ENCODE data around the gene SKA1.
A peak's percentile ranks its signal among the peaks of the same experiment; 100 is the strongest.
"Not testable (repeated sequence)": the region's sequence is repeated elsewhere in the genome, so short reads cannot be mapped to it uniquely, and the experiment has no call there.

Gene SKA1

DNA sequence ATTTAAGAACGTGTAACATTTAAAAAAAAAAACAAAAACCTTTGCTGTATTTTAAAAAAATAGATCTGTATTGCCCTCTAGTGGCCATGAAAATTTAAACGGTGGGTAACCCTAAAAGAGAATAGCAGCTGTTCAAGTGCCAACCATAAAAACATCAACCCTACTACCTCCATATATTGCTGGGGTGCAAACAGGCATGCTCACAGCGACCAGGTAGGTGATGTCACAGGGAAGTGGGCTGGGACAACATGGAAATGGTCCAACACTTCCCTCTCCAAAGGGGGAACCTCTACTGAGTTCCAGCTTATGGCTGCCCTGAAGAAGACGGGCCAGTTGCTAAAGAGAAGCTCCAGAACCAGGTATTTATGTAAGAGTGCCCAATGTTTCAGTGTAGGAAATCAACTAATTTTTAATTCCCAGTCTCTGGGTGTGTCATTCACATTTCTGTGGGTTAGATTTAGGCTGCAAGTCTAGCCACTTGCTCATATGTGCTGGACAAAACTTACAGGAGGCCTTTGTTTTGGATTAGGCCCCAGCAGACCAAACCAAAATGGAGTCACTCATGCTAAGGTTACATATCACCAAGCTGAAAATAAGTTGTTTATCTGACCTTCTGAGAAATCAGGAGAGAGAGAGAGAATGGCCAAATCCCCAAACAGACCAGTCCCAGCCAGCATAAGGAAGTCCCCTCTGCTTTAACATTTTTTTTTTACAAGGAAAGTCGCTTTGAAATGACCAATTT, 54.5 kb downstream of the SKA1 start:
- no peak for TF ChIP-seq ELF4 (IDR thresholded peaks at IDR 0.05)
- no peak for TF ChIP-seq FOXA1 (IDR thresholded peaks at IDR 0.05)
- TF ChIP-seq HDGF (IDR thresholded peaks at IDR 0.05; ENCODE audit: borderline replicate concordance), result no peak
- no peak for TF ChIP-seq FOXM1 (IDR thresholded peaks at IDR 0.05; ENCODE audit: borderline replicate concordance)
- TF ChIP-seq FOXK2 (IDR thresholded peaks at IDR 0.05), result no peak
- no peak for TF ChIP-seq NFRKB (IDR thresholded peaks at IDR 0.05)
- TF ChIP-seq ZNF384 (IDR thresholded peaks at IDR 0.05), result no peak
- TF ChIP-seq LEF1 (IDR thresholded peaks at IDR 0.05; ENCODE audit: borderline replicate concordance), result no peak
- TF ChIP-seq, protein P1, sequence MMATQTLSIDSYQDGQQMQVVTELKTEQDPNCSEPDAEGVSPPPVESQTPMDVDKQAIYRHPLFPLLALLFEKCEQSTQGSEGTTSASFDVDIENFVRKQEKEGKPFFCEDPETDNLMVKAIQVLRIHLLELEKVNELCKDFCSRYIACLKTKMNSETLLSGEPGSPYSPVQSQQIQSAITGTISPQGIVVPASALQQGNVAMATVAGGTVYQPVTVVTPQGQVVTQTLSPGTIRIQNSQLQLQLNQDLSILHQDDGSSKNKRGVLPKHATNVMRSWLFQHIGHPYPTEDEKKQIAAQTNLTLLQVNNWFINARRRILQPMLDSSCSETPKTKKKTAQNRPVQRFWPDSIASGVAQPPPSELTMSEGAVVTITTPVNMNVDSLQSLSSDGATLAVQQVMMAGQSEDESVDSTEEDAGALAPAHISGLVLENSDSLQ (IDR thresholded peaks at IDR 0.05), result no peak
- TF ChIP-seq L3MBTL2 (conservative IDR thresholded peaks at IDR 0.05), result no peak
- no peak for TF ChIP-seq ARNT (IDR thresholded peaks at IDR 0.05)
- no peak for TF ChIP-seq TARDBP (IDR thresholded peaks at IDR 0.05)
- no peak for TF ChIP-seq BHLHE40 (IDR thresholded peaks at IDR 0.05; ENCODE audit: borderline replicate concordance)
- no peak for TF ChIP-seq SP1 (IDR thresholded peaks at IDR 0.05)
- TF ChIP-seq SUZ12 (IDR thresholded peaks at IDR 0.05), result no peak
- no peak for TF ChIP-seq CTBP1 (IDR thresholded peaks at IDR 0.05; ENCODE audit: borderline replicate concordance)
- ChIA-PET CTCF (interaction anchor here (0.5 to 1.5 kb wide), 9 partner anchors 10 to 915 kb away, joined by 3 to 6 read pairs (median 3); no protein-coding TSS in a partner anchor), POLR2A (no interaction called here)
- DNase-seq (ENCODE audit: extremely low spot score), result peak; percentile 6

DNA sequence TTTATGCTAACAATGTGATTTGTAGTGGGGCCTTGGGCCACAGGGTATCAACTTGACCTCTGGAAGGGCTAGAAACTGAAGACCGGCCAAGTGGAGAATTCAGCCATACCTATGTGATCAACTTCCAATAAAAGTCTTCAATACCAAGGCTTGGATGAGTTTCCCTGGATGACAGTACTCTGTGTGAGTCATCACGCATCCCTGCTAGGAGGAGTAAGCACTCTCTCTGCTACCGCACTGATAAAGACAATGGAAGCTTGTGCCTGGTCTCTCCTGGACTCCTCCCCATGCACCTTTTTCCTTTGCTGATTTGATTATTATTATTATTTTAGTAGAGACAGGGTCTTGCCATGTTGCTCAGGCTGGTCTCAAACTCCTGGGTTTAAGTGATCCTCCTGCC, 58.1 kb downstream of the SKA1 start:
- no peak for DNase-seq (ENCODE audit: extremely low spot score)
- POLR2A ChIA-PET, result no interaction called here
- TF ChIP-seq NFRKB (IDR thresholded peaks at IDR 0.05), result no peak
- no peak for TF ChIP-seq SP1 (IDR thresholded peaks at IDR 0.05)
- TF ChIP-seq ARNT (IDR thresholded peaks at IDR 0.05), result no peak
- no peak for TF ChIP-seq FOXK2 (IDR thresholded peaks at IDR 0.05)
- TF ChIP-seq HDGF (IDR thresholded peaks at IDR 0.05; ENCODE audit: borderline replicate concordance), result no peak
- no peak for TF ChIP-seq FOXA1 (IDR thresholded peaks at IDR 0.05)
- TF ChIP-seq CTBP1 (IDR thresholded peaks at IDR 0.05; ENCODE audit: borderline replicate concordance), result no peak
- TF ChIP-seq FOXM1 (IDR thresholded peaks at IDR 0.05; ENCODE audit: borderline replicate concordance), result no peak
- no peak for TF ChIP-seq LEF1 (IDR thresholded peaks at IDR 0.05; ENCODE audit: borderline replicate concordance)
- TF ChIP-seq, protein P1 (IDR thresholded peaks at IDR 0.05), result no peak
- no peak for TF ChIP-seq ELF4 (IDR thresholded peaks at IDR 0.05)
- no peak for TF ChIP-seq L3MBTL2 (conservative IDR thresholded peaks at IDR 0.05)
- no peak for TF ChIP-seq SUZ12 (IDR thresholded peaks at IDR 0.05)
- TF ChIP-seq ZNF384 (IDR thresholded peaks at IDR 0.05), result no peak
- CTCF ChIA-PET, result no interaction called here

DNA sequence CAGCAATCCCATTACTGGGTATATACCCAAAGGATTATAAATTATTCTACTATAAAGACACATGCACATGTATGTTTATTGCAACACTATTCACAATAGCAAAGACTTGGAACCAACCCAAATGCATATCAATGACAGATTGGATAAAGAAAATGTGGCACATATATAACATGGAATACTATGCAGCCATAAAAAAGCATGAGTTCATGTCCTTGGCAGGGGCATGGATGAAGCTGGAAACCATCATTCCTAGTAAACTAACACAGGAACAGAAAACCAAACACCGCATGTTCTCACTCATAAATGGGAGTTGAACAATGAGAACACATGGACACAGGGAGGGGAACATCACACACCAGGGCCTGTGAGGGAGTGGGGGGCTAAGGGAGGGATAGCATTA, 61.9 kb downstream of the SKA1 start:
- POLR2A ChIA-PET; DNase-seq (ENCODE audit: extremely low spot score); CTCF ChIA-PET: not testable (repeated sequence)

DNA sequence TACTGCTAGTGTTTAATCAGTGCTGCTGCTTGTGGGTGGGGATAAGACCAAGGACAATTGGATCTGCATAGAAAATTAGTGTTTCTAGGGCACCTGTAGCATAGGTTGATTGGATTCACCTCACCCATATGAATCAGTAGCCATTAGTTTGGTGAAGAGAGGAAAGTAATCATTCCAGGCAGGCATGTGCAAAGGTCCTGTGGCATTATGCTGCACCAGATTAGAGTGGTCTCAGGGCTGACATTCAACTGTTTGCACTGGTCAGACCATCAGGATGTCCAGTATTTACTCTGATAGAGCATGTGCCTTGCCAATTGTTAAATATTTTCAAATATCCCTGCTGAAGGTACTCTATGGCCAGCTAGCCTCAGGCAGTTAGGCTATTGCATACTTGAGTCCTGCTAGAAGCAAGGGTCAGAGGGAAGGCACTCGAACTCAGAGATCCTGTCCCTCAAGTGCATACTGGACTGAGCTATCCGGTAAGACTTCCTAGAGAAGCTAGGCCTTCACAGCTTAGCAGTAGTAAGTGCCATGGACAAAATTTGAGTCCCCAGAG, 64.7 kb downstream of the SKA1 start:
- ChIA-PET CTCF (no interaction called here), POLR2A (no interaction called here)
- TF ChIP-seq LEF1 (IDR thresholded peaks at IDR 0.05; ENCODE audit: borderline replicate concordance), result no peak
- no peak for TF ChIP-seq HDGF (IDR thresholded peaks at IDR 0.05; ENCODE audit: borderline replicate concordance)
- no peak for TF ChIP-seq SUZ12 (IDR thresholded peaks at IDR 0.05)
- TF ChIP-seq ELF4 (IDR thresholded peaks at IDR 0.05), result no peak
- TF ChIP-seq NFRKB (IDR thresholded peaks at IDR 0.05), result no peak
- no peak for TF ChIP-seq FOXA1 (IDR thresholded peaks at IDR 0.05)
- TF ChIP-seq ARNT (IDR thresholded peaks at IDR 0.05), result no peak
- TF ChIP-seq L3MBTL2 (conservative IDR thresholded peaks at IDR 0.05), result no peak
- no peak for TF ChIP-seq TARDBP (IDR thresholded peaks at IDR 0.05)
- TF ChIP-seq, protein P1 (IDR thresholded peaks at IDR 0.05), result no peak
- no peak for TF ChIP-seq SP1 (IDR thresholded peaks at IDR 0.05)
- TF ChIP-seq BHLHE40 (IDR thresholded peaks at IDR 0.05; ENCODE audit: borderline replicate concordance), result no peak
- DNase-seq (ENCODE audit: extremely low spot score), result no peak

DNA sequence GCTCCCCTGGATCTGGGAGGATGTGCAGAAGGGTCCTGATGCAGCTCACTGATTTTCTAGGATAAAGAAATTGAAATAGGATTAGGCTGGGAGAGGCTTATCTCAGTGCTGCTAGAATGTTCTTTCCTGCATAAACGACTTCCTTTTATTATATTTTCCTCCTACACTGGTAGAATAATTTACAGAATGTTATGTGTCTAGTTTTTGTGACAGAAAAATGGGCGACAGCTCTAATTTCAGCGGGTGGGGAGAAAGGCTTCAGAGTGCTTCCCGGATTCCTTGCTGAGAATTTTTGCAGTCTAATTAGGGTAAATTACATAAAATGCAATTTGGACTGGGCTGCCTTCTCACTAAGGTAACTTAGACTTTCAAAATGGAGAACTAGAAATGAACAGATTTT, 66.2 kb downstream of the SKA1 start:
- TF ChIP-seq L3MBTL2 (conservative IDR thresholded peaks at IDR 0.05), result no peak
- ChIA-PET POLR2A (no interaction called here), CTCF (interaction anchor here (1.2 kb wide), 1 partner anchor 11 kb away, joined by 3 read pairs; no protein-coding TSS in a partner anchor)
- no peak for DNase-seq (ENCODE audit: extremely low spot score)

DNA sequence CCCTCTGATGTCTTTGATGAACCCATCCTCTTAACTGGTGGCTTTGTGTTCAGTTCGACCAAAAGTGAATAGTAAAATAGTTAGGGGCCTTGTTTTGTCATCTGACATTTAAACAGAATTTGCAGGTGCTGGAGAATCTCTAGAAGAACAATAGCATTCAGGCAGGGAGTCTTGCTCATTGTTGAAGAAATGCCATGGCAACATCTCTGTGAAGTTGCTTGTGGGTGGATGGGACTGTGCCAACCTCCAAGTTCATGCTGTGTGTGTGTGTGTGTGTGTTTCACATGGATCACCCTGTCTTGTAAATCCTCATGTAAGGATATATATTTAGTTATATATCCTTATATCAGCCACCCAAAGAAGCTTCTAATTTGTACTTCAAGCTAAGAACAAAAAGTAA, 66.7 kb downstream of the SKA1 start:
- no peak for TF ChIP-seq NFRKB (IDR thresholded peaks at IDR 0.05)
- TF ChIP-seq HDGF (IDR thresholded peaks at IDR 0.05; ENCODE audit: borderline replicate concordance), result no peak
- no peak for TF ChIP-seq FOXA1 (IDR thresholded peaks at IDR 0.05)
- TF ChIP-seq SP1 (IDR thresholded peaks at IDR 0.05), result no peak
- TF ChIP-seq L3MBTL2 (conservative IDR thresholded peaks at IDR 0.05), result no peak
- no peak for TF ChIP-seq SUZ12 (IDR thresholded peaks at IDR 0.05)
- TF ChIP-seq BHLHE40 (IDR thresholded peaks at IDR 0.05; ENCODE audit: borderline replicate concordance), result no peak
- TF ChIP-seq, protein P1 (IDR thresholded peaks at IDR 0.05), result no peak
- no peak for TF ChIP-seq ELF4 (IDR thresholded peaks at IDR 0.05)
- no peak for TF ChIP-seq TARDBP (IDR thresholded peaks at IDR 0.05)
- no peak for TF ChIP-seq FOXK2 (IDR thresholded peaks at IDR 0.05)
- no peak for TF ChIP-seq FOXM1 (IDR thresholded peaks at IDR 0.05; ENCODE audit: borderline replicate concordance)
- TF ChIP-seq LEF1 (IDR thresholded peaks at IDR 0.05; ENCODE audit: borderline replicate concordance), result no peak
- TF ChIP-seq ARNT (IDR thresholded peaks at IDR 0.05), result no peak
- no peak for DNase-seq (ENCODE audit: extremely low spot score)
- POLR2A ChIA-PET, result no interaction called here

More for the DNA sequence above, 66.7 kb downstream of the SKA1 start:
- CTCF ChIA-PET, result interaction anchor here (1.2 kb wide), 1 partner anchor 12 kb away, joined by 3 read pairs; no protein-coding TSS in a partner anchor
